H1 (cell line): ENCODE results near the gene SLCO2A1. TPM values are rescaled to one million over a fixed set of nuclear protein-coding genes. Genes with fewer than 3 reads are reported as not detected.

Source experiments
- CTCF ChIA-PET: fragments of 300-600 bp; sonication (Branson Sonifier 250); formaldehyde crosslinking; loops from one replicate; lab custom pipeline; 2021; ENCODE audit not compliant: partially characterized antibody; lab: Charles Lee
- POLR2A ChIA-PET: fragments of 300-600 bp; sonication (Branson Sonifier 250); formaldehyde crosslinking; loops from one replicate; lab custom pipeline; 2021; ENCODE audit warnings: inconsistent platforms; ENCODE audit not compliant: partially characterized antibody; lab: Charles Lee
- DNase-seq, 2 experiments: peaks; one replicate each; pipeline versions ENCODE4 v3.0.0 to v3.0.0-alpha.2; 2010 to 2022; ENCODE audit warnings: low spot score in 2 of 2, low read depth in 1 of 2, mixed read lengths in 1 of 2
- FAIRE-seq: peaks from 2 replicates; lab custom pipeline; 2011; peaks lifted over from hg19 to GRCh38; lab: Jason Lieb, UNC
- H2AFZ ChIP-seq: 2 replicates; pipeline ENCODE4 v1.8.1; 2012; ENCODE audit warnings: low read length, inconsistent platforms
- H2AK5ac ChIP-seq: 2 replicates; pipeline ENCODE4 v1.6.1; 2013; ENCODE audit warnings: low read depth, low read length
- H2BK120ac ChIP-seq: replicated peaks from 2 replicates; pipeline ENCODE3; 2013; ENCODE audit warnings: low read depth, low read length, inconsistent platforms
- H2BK12ac ChIP-seq: 2 replicates; pipeline ENCODE4 v1.6.1; 2013; ENCODE audit warnings: low read depth, low read length
- H2BK15ac ChIP-seq: 2 replicates; pipeline ENCODE4 v1.6.1; 2013; ENCODE audit warnings: low read length
- H2BK20ac ChIP-seq: 2 replicates; pipeline ENCODE4 v1.6.1; 2013; ENCODE audit warnings: low read length
- H2BK5ac ChIP-seq: 2 replicates; pipeline ENCODE4 v1.6.1; 2013; ENCODE audit warnings: low read depth, low read length
- H3K14ac ChIP-seq: 2 replicates; pipeline ENCODE4 v1.6.1; 2013; ENCODE audit warnings: inconsistent platforms; ENCODE audit not compliant: insufficient read length
- H3K18ac ChIP-seq: 2 replicates; pipeline ENCODE4 v1.6.1; 2013; ENCODE audit warnings: low read length; ENCODE audit errors: extremely low read depth
- H3K23ac ChIP-seq: 2 replicates; pipeline ENCODE4 v1.6.1; 2013; ENCODE audit warnings: inconsistent platforms; ENCODE audit not compliant: insufficient read length
- H3K23me2 ChIP-seq: 2 replicates; pipeline ENCODE4 v1.6.1; 2013; ENCODE audit warnings: low read depth, low read length
- H3K27ac ChIP-seq: 2 replicates; pipeline ENCODE4 v1.6.1; 2011; ENCODE audit warnings: low read depth, low read length, inconsistent platforms
- H3K27me3 ChIP-seq, 4 experiments: replicated peaks in 1 of 4; 1 replicate in 1 of 4; 2 replicates in 3 of 4; pipeline versions ENCODE4 v1.6.1 to v1.8.1; 2011 to 2013; ENCODE audit warnings: low read length in 3 of 4, mild to moderate bottlenecking in 3 of 4, inconsistent platforms in 2 of 4, mixed read lengths in 2 of 4, moderate library complexity in 1 of 4; ENCODE audit not compliant: control insufficient read depth in 3 of 4, insufficient read depth in 3 of 4; ENCODE audit errors: extremely low read depth in 1 of 4
- H3K36me3 ChIP-seq, 4 experiments: 2 replicates each; pipeline versions ENCODE4 v1.6.1 to v1.8.1; 2011 to 2013; ENCODE audit warnings: mild to moderate bottlenecking in 4 of 4, low read length in 3 of 4, moderate library complexity in 2 of 4, control low read depth in 1 of 4, inconsistent platforms in 1 of 4; ENCODE audit not compliant: insufficient read depth in 4 of 4, control insufficient read depth in 2 of 4
- H3K4ac ChIP-seq: replicated peaks from 2 replicates; pipeline ENCODE3; 2013; ENCODE audit warnings: low read length, low read depth, mixed read lengths, inconsistent platforms; ENCODE audit not compliant: insufficient read length
- H3K4me1 ChIP-seq, 4 experiments: replicated peaks in 1 of 4; 1 replicate in 1 of 4; 2 replicates in 3 of 4; pipeline versions ENCODE4 v1.6.1 to v1.8.1; 2011 to 2013; ENCODE audit warnings: low read length in 3 of 4, inconsistent platforms in 2 of 4, mixed read lengths in 1 of 4; ENCODE audit not compliant: insufficient read depth in 4 of 4, control insufficient read depth in 3 of 4
- H3K4me2 ChIP-seq, 2 experiments: 2 replicates each; pipeline versions ENCODE4 v1.6.1 to v1.8.1; 2011 to 2013; ENCODE audit warnings: low read depth in 2 of 2, low read length in 2 of 2, control low read depth in 1 of 2, inconsistent platforms in 1 of 2, mild to moderate bottlenecking in 1 of 2; ENCODE audit not compliant: insufficient read depth in 1 of 2
- H3K4me3 ChIP-seq, 4 experiments: fragments of 200-600, 300-600 bp in 1 of 4; sonication (generic), shearing (Covaris generic), sonication (Bioruptor Twin) in 1 of 4; 2 replicates each; pipeline versions ENCODE4 v1.5.1 to v1.8.1; 2011 to 2016; ENCODE audit warnings: low read length in 4 of 4, low read depth in 3 of 4, control low read depth in 2 of 4, inconsistent platforms in 2 of 4, mild to moderate bottlenecking in 2 of 4, mixed read lengths in 1 of 4, moderate library complexity in 1 of 4; ENCODE audit not compliant: insufficient read depth in 2 of 4; ENCODE audit errors: extremely low read depth in 1 of 4
- H3K56ac ChIP-seq: replicated peaks from 2 replicates; pipeline ENCODE3; 2013; ENCODE audit warnings: low read depth, mild to moderate bottlenecking, mixed read lengths, low read length, inconsistent platforms; ENCODE audit not compliant: insufficient read length
- H3K79me1 ChIP-seq: 2 replicates; pipeline ENCODE4 v1.6.1; 2013; ENCODE audit warnings: low read depth, low read length, control low read depth
- H3K79me2 ChIP-seq, 2 experiments: 2 replicates each; pipeline versions ENCODE4 v1.6.1 to v1.8.1; 2012 to 2013; ENCODE audit warnings: low read length in 2 of 2, mild to moderate bottlenecking in 2 of 2, inconsistent platforms in 1 of 2; ENCODE audit not compliant: insufficient read depth in 2 of 2, control insufficient read depth in 1 of 2
- H3K9ac ChIP-seq, 4 experiments: replicated peaks in 1 of 4; 1 replicate in 1 of 4; 2 replicates in 3 of 4; pipeline versions ENCODE4 v1.6.1 to v1.8.1; 2011 to 2013; ENCODE audit warnings: low read depth in 3 of 4, low read length in 3 of 4, control low read depth in 2 of 4, mild to moderate bottlenecking in 2 of 4, moderate library complexity in 2 of 4, inconsistent platforms in 1 of 4; ENCODE audit errors: extremely low read depth in 1 of 4
- H3K9me3 ChIP-seq, 2 experiments: 2 replicates each; pipeline versions ENCODE4 v1.6.1 to v1.8.1; 2012 to 2013; ENCODE audit warnings: mild to moderate bottlenecking in 2 of 2, moderate library complexity in 2 of 2, control low read depth in 1 of 2, inconsistent platforms in 1 of 2, low read depth in 1 of 2, low read length in 1 of 2, mixed read lengths in 1 of 2; ENCODE audit not compliant: insufficient read depth in 2 of 2
- H4K20me1 ChIP-seq, 2 experiments: replicated peaks in 1 of 2; 2 replicates each; pipeline versions ENCODE3 to v1.8.1; 2011 to 2013; ENCODE audit warnings: inconsistent platforms in 2 of 2, low read length in 2 of 2, mild to moderate bottlenecking in 1 of 2; ENCODE audit not compliant: insufficient read depth in 2 of 2, control insufficient read depth in 1 of 2
- H4K5ac ChIP-seq: 2 replicates; pipeline ENCODE4 v1.6.1; 2013; ENCODE audit warnings: low read length, low read depth, mixed read lengths, inconsistent platforms; ENCODE audit not compliant: insufficient read length
- H4K8ac ChIP-seq: 2 replicates; pipeline ENCODE4 v1.8.0; 2013; ENCODE audit warnings: mild to moderate bottlenecking, moderate library complexity, low read length, inconsistent platforms; ENCODE audit not compliant: insufficient read depth; ENCODE audit errors: extremely low read depth
- H4K91ac ChIP-seq: replicated peaks from 2 replicates; pipeline ENCODE3; 2013; ENCODE audit warnings: low read length, mixed read lengths, inconsistent platforms; ENCODE audit not compliant: insufficient read length
- CBX8 ChIP-seq: fragments of 300-800, 300-1000 bp; sonication (generic); IDR thresholded peaks from 2 replicates; pipeline ENCODE4 v1.7.1; 2016; ENCODE audit warnings: low read depth, low read length, borderline replicate concordance
- EP300 ChIP-seq, 2 experiments: IDR thresholded peaks; 1 replicate in 1 of 2; 2 replicates in 1 of 2; pipeline ENCODE4 v1.6.1; 2011 to 2012; ENCODE audit warnings: low read depth in 2 of 2, low read length in 2 of 2, mild to moderate bottlenecking in 2 of 2, borderline replicate concordance in 1 of 2, inconsistent platforms in 1 of 2, moderate library complexity in 1 of 2
- KDM4A ChIP-seq: IDR thresholded peaks from one replicate; pipeline ENCODE4 v1.7.1; 2012; ENCODE audit warnings: low read depth, mild to moderate bottlenecking, moderate library complexity, low read length, inconsistent platforms; ENCODE audit not compliant: severe bottlenecking
- MAFK ChIP-seq: IDR thresholded peaks from 2 replicates; pipeline ENCODE4 v1.6.1; 2012; ENCODE audit warnings: low read depth, mild to moderate bottlenecking, improper control_type of control experiment, low read length
- PHF8 ChIP-seq: fragments of 200-600 bp; sonication (generic); conservative IDR thresholded peaks from 2 replicates; pipeline ENCODE4 v1.7.1; 2012; ENCODE audit warnings: low read depth, mild to moderate bottlenecking, inconsistent platforms, low read length, moderate library complexity
- RNF2 ChIP-seq: fragments of 200-900, 300-1000 bp; sonication (generic); IDR thresholded peaks from 2 replicates; pipeline ENCODE4 v1.7.1; 2016; ENCODE audit warnings: borderline replicate concordance, low read depth, mild to moderate bottlenecking, antibody characterized with exemption, low read length; ENCODE audit not compliant: poor library complexity, severe bottlenecking; ENCODE audit errors: missing control alignments
- SIRT6 ChIP-seq: IDR thresholded peaks from one replicate; pipeline ENCODE4 v1.7.1; 2012; ENCODE audit warnings: low read length, inconsistent platforms
- WGBS, 2 experiments: shearing (Covaris generic) in 1 of 2; methylation state at CpG; one replicate each; pipeline versions ENCODE4 v1.1.6 to v1.1.7; 2013 to 2015; ENCODE audit warnings: low lambda C conversion rate in 2 of 2, mixed read lengths in 2 of 2, inconsistent platforms in 1 of 2, low coverage in 1 of 2, missing lambda C conversion rate in 1 of 2; ENCODE audit not compliant: insufficient replicate concordance in 2 of 2, insufficient coverage in 1 of 2, insufficient read length in 1 of 2; ENCODE audit errors: extremely low coverage in 1 of 2, missing lambda C conversion rate in 1 of 2; 5-methylcytosine and 5-hydroxymethylcytosine counted together
- polyA plus RNA-seq, 7 experiments: library from polyadenylated mRNA; depleted of rRNA in 3 of 7; stranded (reverse) in 5 of 7; unstranded in 2 of 7; fragments of >200 nt in 5 of 7; fragments of 200-250 nt in 2 of 7; gene quantifications; 1 replicate in 5 of 7; 2 replicates in 1 of 7; 4 replicates in 1 of 7; pipeline versions ENCODE4 v1.2.1 to v1.2.3, GENCODE V29; 2011 to 2013; ENCODE audit warnings: missing spikeins in 2 of 7, mixed read lengths in 2 of 7
- total RNA-seq: library from RNA; stranded (reverse); fragmentation: NEBNext Ultra II Directional; extraction: Animal tissue kit (Norgen Biotek cat#: 25700); gene quantifications from 2 replicates; pipeline ENCODE4 v1.2.1, GENCODE V29; 2021
- TF ChIP-seq, protein P1 (sequence below): IDR thresholded peaks from 2 replicates; pipeline ENCODE4 v1.6.1; 2011; ENCODE audit warnings: low read length, improper control_type of control experiment
- TF ChIP-seq, protein P2 (sequence below): IDR thresholded peaks from 2 replicates; pipeline ENCODE4 v1.6.1; 2012; ENCODE audit warnings: inconsistent platforms

The SLCO2A1 gene
- total and polyA plus RNA-seq, 2 of the 8 experiments (the other 6 are each of a cell fraction or from before 2014, with no cell fraction given): 1.1 to 2.3 TPM

DNA sequence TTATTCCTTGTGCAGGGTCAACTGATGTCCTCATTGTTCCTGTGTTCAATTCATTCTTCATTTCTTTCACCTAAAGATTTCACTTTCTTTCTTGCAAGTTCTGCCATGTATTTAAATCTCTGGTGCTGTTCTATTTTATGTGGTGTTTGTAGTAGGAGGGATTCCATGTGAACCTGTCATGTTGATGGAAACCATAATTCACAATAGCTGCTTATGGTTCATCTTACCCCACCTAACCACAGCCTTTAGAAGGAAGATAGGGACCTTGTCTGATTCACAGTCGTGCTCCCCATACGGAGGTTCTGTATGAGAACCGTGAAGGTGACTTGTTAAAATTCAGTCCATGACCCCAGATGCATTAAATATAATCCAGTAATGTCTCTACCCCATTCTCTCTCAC, 21.9 kb downstream of the SLCO2A1 start:
- Histone ChIP-seq H4K8ac (no peak overlapping the region), H2BK20ac (no peak overlapping the region), H3K4me1 (no peaks in the 10 kb centered on the region), H2BK15ac (no peak overlapping the region), H3K27me3 (no peaks in the 10 kb centered on the region), H3K14ac (no peak overlapping the region), H3K4me2 (no peak overlapping the region), H3K4me3 (no peak overlapping the region), H2BK120ac (no peak overlapping the region), H2BK5ac (no peak overlapping the region), H4K91ac (no peak overlapping the region), H3K36me3 (no peaks in the 10 kb centered on the region), H3K79me1 (no peaks in the 10 kb centered on the region), H3K56ac (no peak overlapping the region), H3K18ac (no peak overlapping the region), H4K5ac (no peak overlapping the region), H3K23me2 (no peaks in the 10 kb centered on the region), H3K9me3 (no peaks in the 10 kb centered on the region; a peak in 1 of 4 replicates), H3K79me2 (no peaks in the 10 kb centered on the region), H2AK5ac (no peak overlapping the region), H3K4ac (no peak overlapping the region), H2BK12ac (no peak overlapping the region), H3K9ac (no peak overlapping the region), H4K20me1 (no peaks in the 10 kb centered on the region), H3K23ac (no peak overlapping the region), H3K27ac (no peak overlapping the region), H2AFZ (no peak overlapping the region)
- 50% methylated on average over 3 of the region's 3 CpGs; no CpG with 5 or more reads in 1 of the 2 experiments for WGBS, 2 experiments
- ChIA-PET POLR2A (no interaction called here), CTCF (no interaction called here)
- no peak for FAIRE-seq
- no peak for DNase-seq
- TF ChIP-seq KDM4A: no peak
- no peak for TF ChIP-seq RNF2
- TF ChIP-seq MAFK: no peak
- TF ChIP-seq EP300 (IDR thresholded peaks at IDR 0.05; ENCODE audit: borderline replicate concordance in 1 of 2, low read depth in 2 of 2, low read length in 2 of 2): no peak
- no peak for TF ChIP-seq PHF8
- no peak for TF ChIP-seq SIRT6
- TF ChIP-seq, protein P1, sequence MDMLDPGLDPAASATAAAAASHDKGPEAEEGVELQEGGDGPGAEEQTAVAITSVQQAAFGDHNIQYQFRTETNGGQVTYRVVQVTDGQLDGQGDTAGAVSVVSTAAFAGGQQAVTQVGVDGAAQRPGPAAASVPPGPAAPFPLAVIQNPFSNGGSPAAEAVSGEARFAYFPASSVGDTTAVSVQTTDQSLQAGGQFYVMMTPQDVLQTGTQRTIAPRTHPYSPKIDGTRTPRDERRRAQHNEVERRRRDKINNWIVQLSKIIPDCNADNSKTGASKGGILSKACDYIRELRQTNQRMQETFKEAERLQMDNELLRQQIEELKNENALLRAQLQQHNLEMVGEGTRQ: no peak
- TF ChIP-seq CBX8: no peak
- TF ChIP-seq, protein P2, sequence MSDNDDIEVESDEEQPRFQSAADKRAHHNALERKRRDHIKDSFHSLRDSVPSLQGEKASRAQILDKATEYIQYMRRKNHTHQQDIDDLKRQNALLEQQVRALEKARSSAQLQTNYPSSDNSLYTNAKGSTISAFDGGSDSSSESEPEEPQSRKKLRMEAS: no peak
